SHP77 (cell line): ENCODE data around the gene BEND6.

ENCODE experiments used
- DNase-seq, 2 experiments: peaks; one replicate each; lab custom pipeline; 2025; lab: John Stamatoyannopoulos, UW

Gene BEND6

DNA sequence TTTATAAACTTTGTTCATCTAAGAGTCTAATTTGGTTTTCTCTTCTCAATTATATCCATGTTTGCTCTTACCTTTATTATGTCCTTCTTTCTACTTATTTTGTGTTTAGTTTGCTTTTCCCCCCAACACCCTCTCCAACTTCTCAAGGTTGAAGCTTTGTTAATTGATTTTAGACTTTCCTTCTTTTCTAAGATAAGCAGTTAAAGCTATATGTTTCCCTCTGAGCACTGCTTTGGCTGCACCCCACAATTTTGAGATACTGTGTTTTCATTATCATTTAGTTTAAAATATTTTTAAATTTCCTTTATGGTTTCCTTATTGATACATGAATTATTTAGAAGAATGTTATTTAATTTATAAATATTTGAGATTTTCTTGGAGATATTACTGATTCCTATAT lies 13.9 kb upstream of the BEND6 start:
- DNase-seq, result no peak

GRCh38 chr6:56944661-56945060 lies 10.2 kb upstream of the BEND6 start:
- no peak for DNase-seq

DNA sequence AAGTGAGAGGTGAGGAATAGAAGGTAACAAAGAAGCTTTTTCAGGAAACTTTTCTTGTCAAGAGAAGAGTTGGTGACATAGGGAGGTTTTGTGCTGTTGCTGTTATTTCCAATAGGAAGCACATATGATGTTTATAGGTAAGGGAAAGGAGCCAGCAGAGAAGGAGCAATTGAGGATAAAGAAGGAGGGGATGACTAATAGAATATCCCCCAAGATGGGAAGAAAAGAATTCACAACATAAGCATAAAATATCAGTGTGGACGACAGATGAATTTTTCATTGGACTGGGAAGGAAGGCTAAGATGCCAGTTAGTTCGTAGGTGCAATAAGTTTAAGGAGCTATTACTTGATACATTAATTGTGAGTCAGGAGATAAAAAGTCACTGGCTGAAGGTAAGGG lies 8.5 kb upstream of the BEND6 start:
- DNase-seq, result no peak

DNA sequence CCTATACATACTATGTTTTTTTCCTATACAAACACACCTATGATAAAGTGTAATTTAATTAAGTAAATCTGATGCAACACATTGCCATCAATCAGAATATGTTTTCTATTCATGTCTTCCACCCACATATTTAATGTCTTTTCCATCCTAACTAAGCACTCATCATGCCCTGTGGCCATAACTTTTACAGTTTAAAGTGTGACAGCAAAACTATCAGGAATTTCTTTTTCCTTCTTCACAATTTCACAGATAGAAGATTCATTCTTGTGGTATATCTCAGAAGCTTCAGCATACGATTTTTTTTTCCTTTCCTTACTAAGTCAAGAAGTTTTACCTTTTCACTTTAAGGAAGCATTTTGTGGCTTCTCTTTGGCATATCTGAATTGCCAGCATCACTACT lies 7.0 kb upstream of the BEND6 start:
- DNase-seq, result no peak

DNA sequence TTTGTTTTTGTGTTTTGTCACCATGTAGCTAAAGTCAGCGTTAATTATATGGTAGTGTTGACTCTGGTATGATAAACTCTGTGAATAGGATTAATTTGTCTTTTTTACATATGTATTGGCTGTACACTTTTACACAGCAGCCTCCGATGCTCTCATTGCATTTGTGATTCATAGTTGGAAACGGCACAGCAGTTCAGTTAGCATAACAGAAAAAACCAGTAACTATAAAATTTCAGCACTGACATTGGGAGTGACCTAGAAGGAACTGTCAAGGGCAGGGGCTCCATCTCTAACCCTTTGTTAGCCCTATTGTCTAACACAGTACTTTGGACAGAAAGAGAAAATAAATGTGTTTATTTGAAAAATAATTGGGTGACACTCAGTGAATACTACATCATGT lies 5.6 kb upstream of the BEND6 start:
- DNase-seq, result no peak

GRCh38 chr6:56949925-56950495 lies 4.9 kb upstream of the BEND6 start:
- no peak for DNase-seq

GRCh38 chr6:56951049-56951831 lies 3.7 kb upstream of the BEND6 start:
- DNase-seq, result no peak

DNA sequence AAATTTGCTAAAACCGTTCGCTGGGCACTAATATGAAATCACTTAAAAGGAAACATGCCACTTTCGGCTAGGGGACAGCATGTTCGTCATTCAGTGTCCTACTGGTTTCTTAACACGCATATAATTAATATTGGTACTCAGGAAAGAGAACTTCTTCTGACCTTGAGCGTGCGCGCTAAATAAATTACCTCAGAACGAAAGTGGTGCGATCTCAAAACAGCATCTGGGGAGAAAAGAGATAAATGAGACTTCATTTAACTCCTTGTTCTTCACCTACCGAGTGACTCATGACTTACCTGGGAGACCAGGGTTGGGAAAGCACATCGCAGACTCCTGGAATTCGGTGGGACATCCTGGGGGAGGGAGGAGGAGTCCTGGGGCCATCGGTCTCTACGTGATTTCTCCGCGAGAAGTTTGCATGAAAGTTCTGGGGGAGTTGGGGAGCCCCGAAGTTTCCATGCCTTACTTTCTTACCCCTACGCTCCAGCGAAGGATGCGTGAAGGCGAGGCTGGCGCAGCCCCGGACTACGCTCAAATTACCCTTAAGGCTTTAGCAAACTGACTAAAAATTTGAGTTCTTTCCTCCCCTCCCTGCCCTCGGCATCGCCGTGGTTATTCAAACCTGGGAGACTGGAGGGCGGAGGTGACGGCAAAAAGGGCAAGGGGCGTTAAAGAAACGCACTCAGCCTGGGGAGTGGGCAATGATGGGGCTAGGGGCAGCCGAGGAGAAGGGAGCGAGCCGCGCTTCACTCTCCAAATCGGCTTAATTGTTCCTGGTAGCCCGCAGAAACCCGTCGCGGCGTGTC lies 1.1 kb upstream of the BEND6 start:
- peak in 1 of 2 experiments; percentile 8 for DNase-seq

- peak; percentile 83 to 86 for DNase-seq
Observed at GRCh38 chr6:56955171-56956155, 556 bp downstream of the BEND6 start.

- no peak for DNase-seq
Observed at GRCh38 chr6:56956491-56956890, 1.6 kb downstream of the BEND6 start.

- DNase-seq, result no peak
Observed at GRCh38 chr6:56957856-56958255, 2.9 kb downstream of the BEND6 start.

GRCh38 chr6:56958481-56958880 lies 3.6 kb downstream of the BEND6 start:
- DNase-seq, result no peak

GRCh38 chr6:56959094-56959493 lies 4.2 kb downstream of the BEND6 start:
- DNase-seq, result no peak

- DNase-seq, result no peak
Observed at GRCh38 chr6:56959938-56960337, 5.0 kb downstream of the BEND6 start.

- DNase-seq, result no peak
Observed at GRCh38 chr6:56961151-56961550, 6.2 kb downstream of the BEND6 start.

DNA sequence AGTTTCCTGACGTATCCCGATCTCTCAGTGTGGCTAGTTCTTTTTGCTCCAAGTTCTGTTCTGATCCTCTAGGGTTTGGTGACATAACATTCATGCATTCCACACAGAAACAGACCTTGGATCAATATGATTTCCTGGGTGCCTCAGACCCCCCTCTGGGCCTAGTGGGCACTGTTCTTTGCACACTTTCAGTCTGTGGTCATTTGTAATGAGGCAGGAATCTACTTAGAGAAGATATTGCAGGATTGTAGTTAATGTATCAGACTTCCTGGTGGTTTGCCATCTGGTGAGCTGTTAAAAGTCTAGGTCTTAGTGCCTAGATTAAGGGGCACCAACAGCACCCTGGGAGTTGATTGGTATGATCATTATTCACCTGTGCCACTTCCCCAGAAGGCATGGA lies 7.5 kb downstream of the BEND6 start:
- DNase-seq, result no peak

DNA sequence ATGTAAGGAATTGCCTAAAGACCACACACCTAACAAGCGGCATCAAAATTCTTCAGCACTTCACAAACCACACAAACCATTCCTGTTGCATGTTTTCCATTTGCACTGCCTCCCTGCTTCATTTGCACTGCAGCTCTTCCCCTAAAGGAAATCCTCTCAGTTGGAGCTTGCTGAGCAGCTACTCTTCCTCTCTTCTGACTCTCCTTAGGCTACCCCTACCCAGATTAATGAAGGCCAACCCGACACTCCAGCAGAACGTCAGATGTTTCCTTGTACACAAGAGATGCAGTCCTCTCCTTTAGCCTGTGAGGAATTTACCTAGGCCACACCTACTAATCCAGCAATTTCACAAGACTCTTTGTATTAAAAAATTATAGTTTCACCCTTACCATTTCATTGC lies 8.1 kb downstream of the BEND6 start:
- no peak for DNase-seq

- no peak for DNase-seq
Observed at GRCh38 chr6:56963793-56964192, 8.9 kb downstream of the BEND6 start.

DNA sequence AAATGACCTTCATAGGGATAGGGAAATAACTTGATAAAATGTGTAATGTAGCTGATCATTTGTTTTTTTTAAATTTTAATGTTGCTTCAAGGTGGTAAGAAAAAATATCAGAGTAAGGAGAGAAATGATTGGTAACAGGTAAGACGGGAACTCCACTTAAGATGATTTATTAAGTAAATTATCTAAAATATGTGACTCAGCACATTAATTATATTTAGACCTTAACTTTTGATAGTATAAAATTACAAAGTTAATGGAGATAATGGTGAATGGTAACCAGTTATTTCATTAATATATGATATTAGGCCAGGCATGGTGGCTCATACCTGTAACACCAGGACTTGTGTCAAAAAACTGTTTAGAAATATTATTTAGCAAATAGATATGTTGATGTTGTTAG lies 10.2 kb downstream of the BEND6 start:
- DNase-seq, result no peak

GRCh38 chr6:56970849-56971248 lies 15.9 kb downstream of the BEND6 start:
- no peak for DNase-seq

GRCh38 chr6:56977192-56977591 lies 22.3 kb downstream of the BEND6 start:
- no peak for DNase-seq

DNA sequence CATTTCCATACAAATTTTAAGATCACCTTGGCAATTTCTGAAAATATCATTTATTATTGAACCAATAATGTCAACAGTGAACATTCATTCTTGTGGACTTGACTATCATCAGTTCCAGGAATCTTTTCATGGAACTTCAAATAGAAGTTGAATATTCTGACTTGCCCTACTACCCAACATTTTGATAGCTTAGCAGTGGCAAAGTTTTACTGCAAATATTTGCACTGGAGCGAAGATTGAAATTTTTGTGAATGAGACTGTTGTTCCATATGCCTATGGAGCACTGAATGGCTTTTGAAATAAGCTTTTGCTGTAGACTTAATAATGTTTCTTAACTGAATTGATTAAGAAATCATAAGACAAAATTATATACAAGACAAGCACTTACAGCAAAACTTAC lies 23.6 kb downstream of the BEND6 start:
- no peak for DNase-seq
